NCI-H146 (cell line): ENCODE results near the gene CCDC197.

ENCODE experiments used
- DNase-seq: peaks from one replicate; lab custom pipeline; 2025; lab: John Stamatoyannopoulos, UW

Gene CCDC197

GRCh38 chr14:93999573-93999972 lies 2.5 kb downstream of the CCDC197 start:
- no peak for DNase-seq

DNA sequence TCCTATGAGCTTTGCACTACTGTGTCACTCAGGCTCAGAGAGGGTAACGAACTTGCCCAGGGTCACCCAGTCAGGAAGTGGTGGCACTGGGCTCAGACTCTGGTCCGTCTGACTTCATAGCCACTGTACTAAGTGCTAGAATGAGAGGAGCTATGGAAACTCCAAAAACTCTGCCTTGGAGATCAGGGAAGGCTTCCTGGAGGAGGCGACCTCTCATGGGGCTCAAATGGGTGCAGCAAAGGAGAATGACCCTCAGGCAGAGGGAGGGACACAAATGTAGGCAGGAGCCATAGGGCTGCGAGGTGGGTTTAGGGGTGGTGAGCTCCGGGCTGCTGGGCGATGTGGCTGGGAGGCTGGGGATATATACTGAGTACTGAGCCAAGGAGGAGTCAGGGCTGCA lies 3.2 kb downstream of the CCDC197 start:
- no peak for DNase-seq

DNA sequence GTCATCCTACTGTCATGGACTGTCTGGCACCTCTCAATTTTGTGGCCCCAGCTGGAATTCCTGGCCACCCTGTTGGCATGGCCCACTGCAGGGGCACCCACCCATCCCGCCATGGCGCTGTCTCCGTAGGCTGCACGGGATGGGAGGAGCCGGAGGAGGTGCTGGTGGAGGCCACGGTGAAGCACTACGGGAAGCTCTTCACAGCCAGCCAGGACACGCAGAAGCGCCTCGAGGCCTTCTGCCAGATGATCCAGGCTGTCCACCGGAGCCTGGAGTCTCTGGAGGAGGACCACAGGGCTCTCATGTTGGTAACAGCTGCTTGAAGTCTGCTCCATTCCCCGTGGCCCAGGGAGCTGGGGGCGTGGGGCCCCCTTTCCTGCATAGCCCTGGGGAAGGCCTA lies 3.9 kb downstream of the CCDC197 start:
- no peak for DNase-seq

DNA sequence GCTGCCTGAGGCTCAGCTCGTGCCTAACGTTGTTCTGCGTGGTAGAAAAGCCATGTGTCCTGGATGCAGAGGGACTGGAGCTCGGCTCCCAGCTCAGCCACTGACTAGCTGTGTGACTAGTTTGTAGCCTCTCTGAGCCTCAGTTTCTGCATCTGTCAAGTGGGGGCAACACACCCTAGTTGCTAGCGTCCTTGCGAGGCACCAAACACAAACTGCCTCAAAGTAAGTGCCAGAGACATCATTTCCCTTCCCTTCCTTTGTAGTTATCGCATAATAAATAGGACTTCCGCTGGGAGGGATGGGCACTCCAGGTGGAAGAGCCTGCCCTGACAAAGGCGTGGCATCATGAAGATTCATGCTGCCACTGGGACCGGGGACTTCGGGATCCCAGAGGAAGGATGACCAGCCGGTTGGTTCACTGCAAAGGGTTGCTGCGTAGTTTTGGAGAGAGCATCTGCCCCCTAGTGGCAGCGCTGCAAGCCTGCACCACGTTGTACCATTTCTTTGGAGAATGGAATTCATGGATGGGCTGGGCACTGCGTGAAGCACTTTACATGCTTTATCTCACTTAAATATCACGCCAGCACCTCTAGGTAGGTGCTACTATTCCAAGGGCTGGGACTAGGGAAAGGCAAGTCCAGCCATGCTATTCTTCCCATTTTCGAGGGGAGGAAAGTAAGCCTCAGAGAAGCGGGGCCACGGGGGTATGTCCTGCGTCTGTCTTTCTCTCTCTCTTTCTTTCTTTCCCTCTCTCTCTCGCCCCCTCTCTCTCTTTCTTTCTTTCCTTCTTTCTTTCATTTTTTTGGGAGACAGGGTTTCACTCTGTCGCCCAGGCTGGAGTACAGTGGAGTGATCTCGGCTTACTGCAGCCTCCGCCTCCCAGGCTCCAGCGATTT lies 4.6 kb downstream of the CCDC197 start:
- DNase-seq = peak; percentile 46

GRCh38 chr14:94003397-94003796 lies 6.3 kb downstream of the CCDC197 start:
- no peak for DNase-seq

- DNase-seq = no peak
These were observed 6.9 kb downstream of the CCDC197 start for GRCh38 chr14:94004015-94004414.

- no peak for DNase-seq
These were observed 8.4 kb downstream of the CCDC197 start for GRCh38 chr14:94005324-94006073.

GRCh38 chr14:94008234-94008633 lies 11.1 kb downstream of the CCDC197 start:
- DNase-seq = no peak

GRCh38 chr14:94009767-94010166 lies 12.7 kb downstream of the CCDC197 start:
- DNase-seq = no peak

DNA sequence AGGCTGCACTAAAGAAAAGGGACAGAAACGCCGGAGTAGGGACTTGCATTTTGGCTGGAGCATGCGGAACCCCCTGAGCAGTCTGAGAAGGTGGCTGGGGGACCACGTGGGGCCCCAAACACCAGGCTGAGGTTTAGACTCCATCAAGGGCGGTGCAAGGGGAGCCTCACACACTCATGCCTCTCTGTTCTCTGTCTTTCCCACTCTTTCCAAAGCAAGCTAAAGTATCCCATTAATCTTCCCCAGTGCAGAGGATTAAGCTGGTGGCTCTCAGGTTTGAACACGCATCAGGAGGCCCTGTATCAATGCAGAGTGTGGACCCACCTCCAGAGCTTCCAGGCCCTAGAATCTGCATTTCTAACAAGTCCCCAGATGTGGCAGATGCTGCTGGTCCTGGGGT lies 13.5 kb downstream of the CCDC197 start:
- DNase-seq = no peak

DNA sequence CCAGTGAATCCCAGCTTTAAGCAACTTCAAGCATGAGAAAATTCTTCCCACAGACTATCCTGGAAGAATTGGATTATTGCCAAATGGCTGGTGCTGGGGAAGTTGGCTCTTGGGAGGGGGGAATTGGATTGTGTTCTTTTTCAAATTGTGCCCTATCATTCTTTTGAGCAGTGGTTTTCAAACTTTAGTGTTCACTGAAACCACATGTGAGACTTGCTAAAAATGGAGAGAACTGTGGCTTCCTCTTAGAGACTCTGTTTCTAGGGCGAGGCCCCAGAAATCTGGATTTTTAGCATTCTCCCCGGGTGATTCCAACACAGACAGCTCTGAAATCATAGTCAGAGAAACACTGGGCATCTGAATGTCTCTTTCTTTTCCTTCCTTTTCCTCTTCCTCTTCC lies 14.7 kb downstream of the CCDC197 start:
- no peak for DNase-seq

GRCh38 chr14:94014382-94014781 lies 17.3 kb downstream of the CCDC197 start:
- DNase-seq = no peak

DNA sequence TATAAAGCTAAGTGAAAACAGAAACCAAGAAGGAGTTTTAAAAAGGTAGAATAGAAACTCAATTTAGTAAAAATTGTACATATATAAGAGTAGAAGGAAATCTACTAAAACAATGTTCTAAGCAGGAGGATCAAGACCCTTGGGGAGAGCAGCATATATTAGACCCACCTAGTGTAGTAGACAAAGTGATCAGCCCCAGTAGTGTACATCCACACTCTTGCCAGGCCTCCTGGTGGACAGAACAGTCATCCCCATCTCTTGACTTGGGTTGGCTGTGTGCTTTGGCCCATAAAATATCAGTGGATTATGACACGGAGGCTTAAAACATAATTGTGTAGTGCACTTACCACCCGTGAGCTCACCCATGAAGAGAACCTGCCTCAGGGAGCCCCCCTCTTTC lies 18.1 kb downstream of the CCDC197 start:
- DNase-seq = no peak

GRCh38 chr14:94016446-94016976 lies 19.4 kb downstream of the CCDC197 start:
- DNase-seq = no peak

- DNase-seq = no peak
These were observed 21.2 kb downstream of the CCDC197 start for GRCh38 chr14:94018308-94018707.

- no peak for DNase-seq
These were observed 22.2 kb downstream of the CCDC197 start for GRCh38 chr14:94019329-94019728.

GRCh38 chr14:94020267-94020666 lies 23.2 kb downstream of the CCDC197 start:
- no peak for DNase-seq

DNA sequence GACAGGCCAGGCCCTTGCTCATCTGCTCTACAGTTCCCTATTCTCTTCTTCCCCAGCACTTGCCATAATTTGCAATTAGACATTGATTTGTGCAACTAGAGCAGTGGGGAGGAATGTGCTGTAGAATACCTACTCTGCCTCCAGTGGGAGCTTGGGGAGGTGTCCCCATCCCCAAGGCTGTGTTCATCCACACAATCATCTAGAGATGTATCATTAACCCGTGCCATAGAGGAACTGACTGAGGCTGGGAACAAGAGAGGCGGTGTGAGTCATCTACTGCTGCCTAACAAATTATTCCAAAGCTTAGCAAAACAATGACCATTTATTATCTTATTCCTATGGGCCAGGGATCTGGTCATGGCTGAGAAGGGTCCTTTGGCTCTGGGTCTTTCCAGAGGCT lies 23.9 kb downstream of the CCDC197 start:
- DNase-seq = no peak

DNA sequence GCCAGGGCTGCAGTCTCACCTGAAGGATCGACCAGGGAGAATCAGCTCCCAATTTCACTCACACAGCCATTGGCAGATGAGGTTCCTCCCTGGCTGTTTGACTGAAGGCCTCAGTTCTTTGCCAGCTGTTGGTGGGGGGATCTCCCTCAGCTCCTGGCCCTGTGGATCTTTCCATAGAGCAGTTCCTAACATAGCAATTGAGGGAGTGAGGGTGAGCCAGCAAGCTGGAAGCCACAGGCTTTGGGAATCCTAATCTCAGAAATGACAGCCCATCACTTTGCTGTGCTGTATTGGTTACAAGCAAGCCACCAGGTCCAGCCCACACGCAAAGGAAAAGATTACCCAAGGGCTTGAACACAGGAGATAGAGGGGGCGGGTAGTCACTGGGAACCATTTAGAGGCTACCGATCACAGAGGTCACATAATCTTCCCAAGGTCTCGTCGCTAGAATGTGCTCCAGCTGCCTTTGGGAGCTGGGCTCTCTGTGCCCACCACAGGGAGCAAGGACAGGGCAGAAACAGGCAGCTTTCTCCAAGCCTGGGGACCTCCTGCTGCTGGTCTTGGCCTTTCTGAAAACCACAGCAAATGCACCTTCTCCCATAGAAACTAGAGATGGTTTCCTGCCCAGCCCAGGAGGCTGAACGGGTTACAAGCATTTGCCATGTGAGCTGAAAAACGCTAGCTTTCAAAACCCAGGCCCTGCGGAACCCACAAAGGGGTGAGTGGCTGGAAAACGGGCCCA lies 24.5 kb downstream of the CCDC197 start:
- no peak for DNase-seq

- DNase-seq = no peak
These were observed 25.7 kb downstream of the CCDC197 start for GRCh38 chr14:94022532-94023411.

- DNase-seq = no peak
These were observed 27.4 kb downstream of the CCDC197 start for GRCh38 chr14:94024549-94024948.
